Choroid plexus epithelial cell (primary cell): ENCODE data around the gene RALB.

Experiments
- DNase-seq: peaks from one replicate; pipeline ENCODE4 v3.0.0-alpha.2; 2010; ENCODE audit warnings: low read depth
- H3K4me3 ChIP-seq: 2 replicates; pipeline ENCODE4 v1.5.1; 2011; ENCODE audit warnings: low read depth, mild to moderate bottlenecking, control low read depth, low read length, moderate library complexity
- CTCF ChIP-seq: conservative IDR thresholded peaks from 2 replicates; pipeline ENCODE4 v1.5.1; 2011; ENCODE audit warnings: low read depth, mild to moderate bottlenecking, control low read depth, inconsistent platforms, low read length, moderate library complexity

The RALB gene

GRCh38 chr2:120287183-120288015, 34.7 kb downstream of the RALB start:
- no peak for TF ChIP-seq CTCF
- H3K4me3 ChIP-seq = no peak overlapping the region
- peak; percentile 72 for DNase-seq

DNA sequence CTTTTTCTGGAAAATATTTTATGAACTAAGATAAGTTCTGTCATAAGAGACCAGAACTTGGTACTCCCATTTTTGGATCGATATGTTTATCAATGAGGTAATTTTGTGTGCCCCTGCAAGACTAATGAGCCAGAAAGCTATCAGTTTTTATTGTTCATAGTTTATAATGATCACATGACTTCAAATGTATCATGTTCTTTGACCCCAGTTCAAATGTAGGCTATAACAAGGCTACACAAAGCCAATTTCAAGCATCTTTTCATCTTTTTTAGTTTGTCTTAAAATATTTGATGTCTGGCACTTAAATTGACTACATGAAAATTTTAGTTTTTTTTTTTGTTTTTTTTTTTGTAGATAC, 35.3 kb downstream of the RALB start:
- no peak for TF ChIP-seq CTCF
- DNase-seq = no peak
- no peak overlapping the region for H3K4me3 ChIP-seq

DNA sequence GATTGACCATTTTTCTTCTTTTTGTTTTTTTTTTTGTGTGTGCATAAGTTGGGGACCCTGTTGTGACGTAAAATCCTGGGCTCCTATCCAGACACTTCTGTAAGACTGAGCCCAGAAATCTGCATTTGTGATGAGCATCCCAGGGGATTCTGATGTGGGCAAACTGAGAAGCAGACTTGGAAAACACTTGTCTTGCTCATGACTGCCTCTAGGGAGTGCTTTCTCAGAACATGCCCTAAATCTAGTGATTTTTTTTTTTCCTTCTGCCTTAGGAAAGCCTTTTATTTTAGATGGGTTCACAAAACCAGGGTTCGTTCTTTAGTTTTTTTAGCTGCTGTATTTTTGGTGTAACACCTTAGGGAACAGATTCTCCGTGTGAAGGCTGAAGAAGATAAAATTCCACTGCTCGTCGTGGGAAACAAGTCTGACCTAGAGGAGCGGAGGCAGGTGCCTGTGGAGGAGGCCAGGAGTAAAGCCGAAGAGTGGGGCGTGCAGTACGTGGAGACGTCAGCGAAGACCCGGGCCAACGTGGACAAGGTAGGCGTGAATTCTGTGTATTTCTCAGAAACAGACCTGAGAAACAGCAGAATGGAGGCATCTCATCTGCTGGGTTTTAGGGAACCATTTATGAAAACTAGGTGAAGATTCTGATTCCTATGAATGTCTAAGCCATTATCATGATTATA, 36.7 kb downstream of the RALB start:
- peak; percentile 48 for DNase-seq
- peak; percentile 56 for TF ChIP-seq CTCF
- no peak overlapping the region for H3K4me3 ChIP-seq

- no peak overlapping the region for H3K4me3 ChIP-seq
- no peak for TF ChIP-seq CTCF
- no peak for DNase-seq
Observed at GRCh38 chr2:120290737-120291136, 38.1 kb downstream of the RALB start.

GRCh38 chr2:120291401-120292311, 39.0 kb downstream of the RALB start:
- peak; percentile 38 for DNase-seq
- TF ChIP-seq CTCF = no peak
- H3K4me3 ChIP-seq = no peak overlapping the region

GRCh38 chr2:120293096-120294007, 40.7 kb downstream of the RALB start:
- no peak for TF ChIP-seq CTCF
- no peak overlapping the region for H3K4me3 ChIP-seq
- no peak for DNase-seq
